Dermis microvascular lymphatic vessel endothelial cell (primary cell): ENCODE measurements around the gene RAVER1. TPM values are rescaled to one million over a fixed set of nuclear protein-coding genes. Genes with fewer than 3 reads are reported as not detected.

Experiments used
- DNase-seq, 2 donors: peaks; one replicate each; pipeline versions ENCODE4 v3.0.0 to v3.0.0-alpha.2; 2010; ENCODE audit warnings: low read depth in 2 of 2
- total RNA-seq: library from RNA; depleted of rRNA; stranded (reverse); fragments of >200 nt; gene quantifications from 2 replicates; pipeline ENCODE4 v1.2.1, GENCODE V29; 2014

RAVER1 gene
- total RNA-seq, 1 donor from 2014 or later = 5.4 TPM

DNA sequence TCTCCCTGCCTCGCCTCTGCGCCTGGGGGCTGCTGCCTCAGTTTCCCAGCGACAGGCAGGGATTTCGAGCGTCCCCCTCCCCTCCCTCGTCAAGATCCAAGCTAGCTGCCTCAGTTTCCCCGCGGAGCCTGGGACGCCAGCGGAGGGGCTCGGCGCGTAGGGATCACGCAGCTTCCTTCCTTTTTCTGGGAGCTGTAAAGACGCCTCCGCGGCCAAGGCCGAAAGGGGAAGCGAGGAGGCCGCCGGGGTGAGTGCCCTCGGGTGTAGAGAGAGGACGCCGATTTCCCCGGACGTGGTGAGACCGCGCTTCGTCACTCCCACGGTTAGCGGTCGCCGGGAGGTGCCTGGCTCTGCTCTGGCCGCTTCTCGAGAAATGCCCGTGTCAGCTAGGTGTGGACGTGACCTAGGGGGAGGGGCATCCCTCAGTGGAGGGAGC lies 63.1 kb downstream of the RAVER1 start:
- peak in 1 of 2 donors; percentile 45 for DNase-seq

DNA sequence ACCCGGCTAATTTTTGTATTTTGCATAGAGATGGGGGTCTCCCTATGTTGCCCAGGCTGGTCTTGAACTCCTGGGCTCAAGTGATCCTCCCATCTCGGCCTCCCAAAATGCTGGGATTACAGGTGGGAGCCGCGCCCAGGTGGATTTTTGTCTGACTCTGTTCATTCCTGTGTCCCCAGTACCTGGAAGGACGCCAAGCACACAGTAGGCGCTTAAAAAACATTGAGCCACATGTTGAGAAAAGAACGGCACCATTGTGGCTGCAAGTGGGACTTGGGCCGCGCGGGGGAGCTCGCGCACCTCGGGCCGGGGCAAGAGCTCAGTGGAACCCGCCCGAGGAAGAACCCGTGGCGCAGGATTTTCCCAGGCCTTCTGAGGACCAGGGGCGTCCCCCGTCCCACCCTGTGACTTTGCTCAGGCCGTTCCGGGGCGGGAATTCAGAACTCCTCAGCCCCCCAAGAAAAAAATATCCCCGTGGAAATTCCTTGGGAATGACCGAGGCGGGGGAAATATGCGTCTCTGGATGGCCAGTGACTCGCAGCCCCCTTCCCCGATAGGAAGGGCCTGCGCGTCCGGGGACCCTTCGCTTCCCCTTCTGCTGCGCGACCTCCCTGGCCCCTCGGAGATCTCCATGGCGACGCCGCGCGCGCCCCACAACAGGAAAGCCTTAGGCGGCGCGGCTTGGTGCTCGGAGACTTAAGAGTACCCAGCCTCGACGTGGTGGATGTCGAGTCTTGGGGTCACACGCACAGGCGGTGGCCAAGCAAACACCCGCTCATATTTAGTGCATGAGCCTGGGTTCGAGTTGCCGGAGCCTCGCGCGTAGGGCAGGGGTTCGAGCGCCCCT lies 63.8 kb downstream of the RAVER1 start:
- DNase-seq = peak; percentile 51 to 92

DNA sequence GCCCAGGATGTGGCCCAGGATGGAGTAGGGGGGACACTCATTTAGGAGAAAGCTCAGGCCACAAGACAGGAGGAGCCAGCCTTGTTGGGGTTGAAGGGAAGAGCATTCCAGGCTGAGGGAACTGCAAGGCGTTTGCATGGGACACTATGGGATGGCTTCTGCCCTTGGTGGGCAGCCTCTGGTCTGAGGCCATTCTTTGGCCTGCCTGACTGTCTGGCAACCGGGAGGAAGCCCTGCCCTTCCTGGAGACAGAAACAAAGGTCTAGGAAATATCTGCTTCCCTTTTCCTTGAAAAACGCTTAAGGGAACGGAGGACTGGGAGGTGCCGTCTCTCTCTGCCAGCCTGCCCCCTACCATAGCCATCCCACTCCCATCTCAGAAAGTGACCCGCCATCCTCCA lies 65.3 kb downstream of the RAVER1 start:
- DNase-seq = peak in 1 of 2 donors; percentile 37

DNA sequence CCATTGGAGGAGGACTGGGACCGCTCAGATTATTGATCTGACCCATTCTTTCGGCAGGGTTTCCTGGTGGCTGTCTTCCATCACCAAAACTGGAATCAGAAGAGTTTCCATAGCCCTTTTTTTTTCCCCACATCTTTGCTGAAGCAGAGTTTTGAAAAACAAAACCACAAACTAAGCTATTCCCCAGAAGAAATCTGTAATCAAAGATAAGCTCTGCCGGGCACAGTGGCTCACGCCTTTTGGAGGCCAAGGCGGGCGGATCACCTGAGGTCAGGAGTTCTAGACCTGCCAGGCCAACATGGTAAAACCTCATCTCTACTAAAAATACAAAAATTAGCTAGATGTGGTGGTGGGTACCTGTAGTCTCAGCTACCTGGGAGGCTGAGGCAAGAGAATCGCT lies 66.6 kb downstream of the RAVER1 start:
- no peak for DNase-seq

Other genes starting within 250 kb of the RAVER1 start
- 14.0 and 22.5 TPM in 2 replicates for gene SHFL, start 247.2 kb downstream of the RAVER1 start, total RNA-seq
- 0.13 and 0.25 TPM in 2 replicates for gene ANGPTL6, start 230.9 kb downstream of the RAVER1 start, total RNA-seq
- 16.3 and 20.4 TPM in 2 replicates for gene PPAN, start 227.2 kb downstream of the RAVER1 start, total RNA-seq
- 1.5 and 2.4 TPM in 2 replicates for gene P2RY11, start 221.8 kb downstream of the RAVER1 start, total RNA-seq
- gene EIF3G, start 213.6 kb downstream of the RAVER1 start, total RNA-seq = 244 and 260 TPM in 2 replicates
- gene DNMT1, start 138.6 kb downstream of the RAVER1 start, total RNA-seq = 21.0 and 22.7 TPM in 2 replicates
- 0.39 and 0.76 TPM in 2 replicates for gene S1PR2, start 102.2 kb downstream of the RAVER1 start, total RNA-seq
- gene MRPL4, start 81.3 kb downstream of the RAVER1 start, total RNA-seq = 17.1 and 20.7 TPM in 2 replicates
- 5.8 and 7.8 TPM in 2 replicates for gene ICAM1, start 62.4 kb downstream of the RAVER1 start, total RNA-seq
- gene ICAM4, start 46.6 kb downstream of the RAVER1 start, total RNA-seq = 0.13 and 0.26 TPM in 2 replicates
- gene ICAM5, start 43.6 kb downstream of the RAVER1 start, total RNA-seq = under 0.01 TPM in 1 of 2 replicates, not detected in the other
- 0.13 and 0.38 TPM in 2 replicates for gene ZGLP1, start 23.7 kb downstream of the RAVER1 start, total RNA-seq
- gene FDX2, start 17.5 kb downstream of the RAVER1 start, total RNA-seq = 14.6 and 15.4 TPM in 2 replicates
- 6.2 and 8.7 TPM in 2 replicates for gene ICAM3, start 6.1 kb upstream of the RAVER1 start, total RNA-seq
- gene TYK2, start 47.0 kb upstream of the RAVER1 start, total RNA-seq = 57.0 and 66.2 TPM in 2 replicates
- 219 and 250 TPM in 2 replicates for gene CDC37, start 70.0 kb upstream of the RAVER1 start, total RNA-seq
- 1.3 and 3.7 TPM in 2 replicates for gene PDE4A, start 87.0 kb upstream of the RAVER1 start, total RNA-seq
- gene KEAP1, start 169.8 kb upstream of the RAVER1 start, total RNA-seq = 72.1 and 95.3 TPM in 2 replicates
- 0.13 TPM in 1 of 2 replicates, not detected in the other for gene S1PR5, start 183.9 kb upstream of the RAVER1 start, total RNA-seq
- gene ATG4D, start 210.4 kb upstream of the RAVER1 start, total RNA-seq = 7.8 and 9.0 TPM in 2 replicates
- 6.2 and 10.6 TPM in 2 replicates for gene KRI1, start 232.5 kb upstream of the RAVER1 start, total RNA-seq
- gene CDKN2D, start 235.4 kb upstream of the RAVER1 start, total RNA-seq = 4.8 and 4.9 TPM in 2 replicates